Measurements from ENCODE around the gene TIMM50.

DNA sequence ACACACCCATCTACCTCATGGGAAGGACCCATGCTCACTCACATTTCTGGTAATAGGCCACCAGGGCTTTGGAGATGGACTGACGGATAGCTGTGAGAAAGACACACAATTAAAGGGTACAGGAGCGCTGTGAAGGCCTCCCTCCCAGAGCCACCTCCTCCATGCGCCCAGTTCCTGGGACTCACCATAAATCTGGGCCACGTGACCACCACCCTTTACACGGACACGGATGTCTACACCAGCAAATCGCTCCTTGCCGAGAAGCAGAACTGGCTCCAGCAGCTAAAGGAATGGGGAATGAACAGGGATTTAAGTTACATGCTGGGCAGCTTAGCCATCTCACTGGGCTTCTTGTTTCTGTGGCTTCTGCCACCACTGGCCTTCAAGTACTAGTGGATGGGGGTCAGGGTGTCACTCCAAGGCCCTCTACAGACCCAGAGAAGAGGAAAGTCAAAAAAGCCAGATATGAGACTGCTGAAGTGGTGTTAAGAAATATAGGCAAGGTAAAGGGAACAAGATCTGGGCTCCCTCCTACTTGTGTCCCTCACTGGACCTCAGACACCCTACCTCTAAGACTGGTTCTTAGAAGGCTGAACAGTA, 47.1 kb upstream of the TIMM50 start:
- no peak for TF ChIP-seq POLR2A (IDR thresholded peaks at IDR 0.05)
- TF ChIP-seq, protein P1, sequence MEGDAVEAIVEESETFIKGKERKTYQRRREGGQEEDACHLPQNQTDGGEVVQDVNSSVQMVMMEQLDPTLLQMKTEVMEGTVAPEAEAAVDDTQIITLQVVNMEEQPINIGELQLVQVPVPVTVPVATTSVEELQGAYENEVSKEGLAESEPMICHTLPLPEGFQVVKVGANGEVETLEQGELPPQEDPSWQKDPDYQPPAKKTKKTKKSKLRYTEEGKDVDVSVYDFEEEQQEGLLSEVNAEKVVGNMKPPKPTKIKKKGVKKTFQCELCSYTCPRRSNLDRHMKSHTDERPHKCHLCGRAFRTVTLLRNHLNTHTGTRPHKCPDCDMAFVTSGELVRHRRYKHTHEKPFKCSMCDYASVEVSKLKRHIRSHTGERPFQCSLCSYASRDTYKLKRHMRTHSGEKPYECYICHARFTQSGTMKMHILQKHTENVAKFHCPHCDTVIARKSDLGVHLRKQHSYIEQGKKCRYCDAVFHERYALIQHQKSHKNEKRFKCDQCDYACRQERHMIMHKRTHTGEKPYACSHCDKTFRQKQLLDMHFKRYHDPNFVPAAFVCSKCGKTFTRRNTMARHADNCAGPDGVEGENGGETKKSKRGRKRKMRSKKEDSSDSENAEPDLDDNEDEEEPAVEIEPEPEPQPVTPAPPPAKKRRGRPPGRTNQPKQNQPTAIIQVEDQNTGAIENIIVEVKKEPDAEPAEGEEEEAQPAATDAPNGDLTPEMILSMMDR (IDR thresholded peaks at IDR 0.05), result no peak
